HG03135 (cell line): ENCODE results near the gene TAS1R2.

Source experiments
- ATAC-seq: cut with Tn5 transposase; IDR thresholded peaks from one replicate; pipeline ENCODE4 v1.9.1; 2021; ENCODE audit warnings: mild to moderate bottlenecking, moderate library complexity; ENCODE audit not compliant: unreplicated experiment

The TAS1R2 gene

DNA sequence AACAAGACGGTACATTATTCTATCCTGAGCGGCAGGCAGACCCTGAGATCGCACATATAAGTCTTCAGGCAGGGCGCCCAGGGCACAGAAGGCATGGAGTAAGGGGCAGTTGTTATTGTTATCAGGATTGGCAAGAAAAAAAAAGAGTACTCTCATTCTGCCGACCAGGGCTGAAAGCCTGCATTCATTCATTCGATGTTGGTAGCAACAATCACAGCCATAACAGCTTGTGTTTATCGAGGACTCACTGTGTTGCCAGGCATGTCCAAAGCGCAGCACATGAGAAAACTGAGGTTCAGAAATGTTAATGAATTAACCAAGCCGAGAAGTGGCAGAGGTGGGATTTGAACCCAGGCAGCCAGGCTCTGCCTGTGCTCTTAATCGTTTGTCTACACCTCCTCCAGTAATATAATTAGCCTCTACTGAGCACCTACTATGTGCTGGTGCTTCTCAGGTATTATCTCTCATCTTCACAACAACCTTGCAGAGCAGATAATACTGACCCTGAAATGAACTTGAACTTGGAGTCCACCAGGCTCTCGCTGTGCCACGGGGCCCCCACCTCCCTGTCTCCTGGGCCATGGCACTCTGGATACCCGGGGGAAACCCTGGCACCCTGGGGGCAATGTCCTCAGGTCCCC, 56.2 kb downstream of the TAS1R2 start:
- ATAC-seq, result no peak

DNA sequence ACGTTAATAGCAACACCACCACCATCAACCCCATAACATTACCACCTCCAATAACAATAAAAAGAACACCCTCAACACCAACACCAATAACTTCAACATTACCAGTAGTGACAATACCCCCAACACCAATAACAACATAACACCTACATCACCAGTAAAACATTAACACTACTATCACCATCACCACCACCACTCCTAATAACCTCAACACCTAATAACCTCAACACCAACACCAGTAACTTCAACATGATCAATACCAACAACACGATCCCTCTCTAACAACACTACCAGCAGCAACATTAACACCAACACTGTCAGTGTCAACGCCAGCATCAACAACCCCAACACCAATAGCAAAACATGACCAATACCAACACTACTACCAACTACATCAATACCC, 57.2 kb downstream of the TAS1R2 start:
- no peak for ATAC-seq

- no peak for ATAC-seq
Observed at GRCh38 chr1:18800258-18800657, 59.2 kb downstream of the TAS1R2 start.

- ATAC-seq, result no peak
Observed at GRCh38 chr1:18799454-18799853, 60.0 kb downstream of the TAS1R2 start.

DNA sequence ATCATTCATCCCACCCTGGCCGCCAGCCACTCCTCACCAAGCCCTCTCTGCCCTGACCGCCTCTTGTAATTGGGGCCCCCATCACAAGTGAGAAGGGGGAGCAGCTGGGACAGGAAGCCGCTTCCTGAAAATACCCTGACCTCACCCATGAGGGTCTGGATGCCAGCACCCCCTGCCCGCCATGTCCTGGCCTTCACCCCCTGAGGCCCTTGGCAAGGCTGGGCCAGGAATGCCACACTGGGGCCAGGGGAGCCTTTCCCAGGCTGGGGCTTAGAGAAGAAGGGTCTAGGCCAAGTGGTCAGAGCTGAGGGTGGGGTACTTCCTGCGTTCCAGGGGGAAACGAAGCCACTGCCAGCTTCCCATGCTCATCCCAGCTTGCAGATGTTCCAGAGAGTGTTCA, 60.5 kb downstream of the TAS1R2 start:
- no peak for ATAC-seq

DNA sequence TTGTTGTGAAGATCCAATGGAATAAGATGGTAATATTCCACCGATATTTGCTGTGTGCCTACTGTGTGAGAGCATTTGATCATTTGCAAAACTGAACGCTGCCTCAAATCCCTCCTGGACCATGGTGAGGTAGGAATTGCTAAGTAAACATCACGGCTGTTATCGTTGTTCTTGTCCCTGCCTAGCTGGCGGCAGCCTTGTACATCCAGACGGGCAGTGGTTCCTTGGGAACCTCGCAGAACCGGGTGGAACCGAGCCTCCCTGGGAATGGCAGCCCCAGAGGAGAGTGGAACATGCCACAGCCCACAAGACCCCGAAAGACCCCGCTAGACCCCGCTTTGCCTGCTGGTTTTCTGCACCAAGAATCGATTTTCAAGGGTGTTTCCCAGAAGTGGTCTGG, 60.9 kb downstream of the TAS1R2 start:
- ATAC-seq, result no peak

DNA sequence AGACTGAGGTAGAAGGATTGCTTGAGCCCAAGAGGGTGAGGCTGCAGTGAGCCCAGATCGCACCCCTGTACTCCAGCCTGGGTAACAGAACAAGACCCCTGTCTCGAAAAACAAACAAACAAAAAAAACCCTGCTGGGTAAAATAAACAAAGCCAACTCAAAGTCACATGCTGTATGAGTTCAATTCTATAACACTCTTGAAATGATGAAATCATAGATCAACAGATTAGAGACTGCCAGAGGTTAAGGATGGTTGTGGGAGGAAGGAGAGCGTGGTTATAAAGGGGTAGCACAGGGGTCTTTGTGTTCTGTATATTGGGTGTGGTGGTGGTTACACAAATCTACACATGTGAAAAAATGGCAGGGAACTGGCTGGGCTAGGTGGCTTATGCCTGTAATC, 62.5 kb downstream of the TAS1R2 start:
- ATAC-seq, result no peak

DNA sequence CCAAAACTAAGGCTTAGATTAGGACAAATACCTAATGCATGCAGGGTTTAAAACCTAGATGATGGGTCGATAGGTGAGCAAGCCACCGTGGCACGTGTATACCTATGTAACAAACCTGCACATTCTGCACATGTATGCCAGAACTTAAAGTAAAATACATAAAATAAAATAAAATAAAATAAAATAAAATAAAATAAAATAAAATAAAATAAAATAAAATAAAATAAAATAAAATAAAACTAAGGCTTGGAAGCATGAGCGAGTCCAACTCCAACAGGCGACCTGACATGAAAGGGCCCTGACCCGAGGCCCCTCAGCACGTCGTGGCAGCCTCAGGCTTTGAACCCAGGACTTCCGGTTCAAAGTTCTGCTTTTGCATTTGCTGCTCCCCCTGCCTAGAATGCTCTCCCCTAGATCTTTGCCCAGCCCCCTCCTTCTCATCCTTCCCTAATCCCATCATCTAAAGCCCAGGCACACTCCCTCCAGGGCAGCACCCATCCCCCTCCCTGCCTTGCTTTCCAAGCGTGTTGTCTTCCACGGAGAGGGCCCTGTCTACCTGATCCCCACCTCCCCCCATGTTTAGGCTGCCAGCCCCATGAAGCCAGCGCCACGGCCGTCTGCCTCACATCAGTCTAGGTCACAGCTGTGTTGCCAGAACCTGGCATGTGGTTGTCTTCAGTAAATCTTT, 64.3 kb downstream of the TAS1R2 start:
- ATAC-seq, result no peak

DNA sequence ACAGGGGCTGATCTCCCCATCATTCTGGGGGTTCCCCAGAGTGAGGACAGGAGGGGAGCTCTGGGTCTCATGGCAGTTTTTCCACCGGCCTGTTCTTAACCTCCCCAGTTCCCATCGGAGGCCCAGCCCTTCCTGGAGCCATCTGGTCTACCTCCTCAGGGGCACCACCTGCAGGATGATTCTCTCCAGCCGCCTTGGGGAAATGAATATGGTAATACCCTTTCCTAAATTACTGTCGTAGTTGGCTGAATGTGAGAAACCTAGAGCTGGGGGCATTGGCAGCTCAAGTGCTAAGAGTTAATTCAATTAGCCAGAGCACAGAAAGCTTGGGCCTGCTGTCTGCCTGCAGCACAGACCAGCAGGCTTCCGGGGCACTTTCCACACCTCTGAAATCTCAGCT, 64.9 kb downstream of the TAS1R2 start:
- ATAC-seq, result no peak

DNA sequence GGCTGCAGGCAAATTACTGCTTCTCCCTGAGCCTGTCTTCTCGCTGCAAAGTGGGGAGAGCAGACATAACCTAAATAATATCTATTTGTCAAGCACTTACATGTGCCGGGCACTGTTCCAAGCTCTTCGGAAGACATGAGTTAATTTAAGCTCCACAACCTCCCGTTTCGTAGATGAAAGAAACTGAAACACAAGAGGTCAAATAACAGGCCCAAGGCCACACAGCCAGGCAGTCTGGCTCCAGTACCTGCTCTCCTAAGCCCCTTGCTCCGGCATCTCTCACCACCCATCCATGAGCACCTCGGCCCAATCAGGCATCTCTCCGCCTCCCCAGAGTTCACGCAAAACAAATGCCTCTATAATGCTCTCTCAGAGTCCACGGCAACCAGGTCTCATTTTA, 65.4 kb downstream of the TAS1R2 start:
- no peak for ATAC-seq

DNA sequence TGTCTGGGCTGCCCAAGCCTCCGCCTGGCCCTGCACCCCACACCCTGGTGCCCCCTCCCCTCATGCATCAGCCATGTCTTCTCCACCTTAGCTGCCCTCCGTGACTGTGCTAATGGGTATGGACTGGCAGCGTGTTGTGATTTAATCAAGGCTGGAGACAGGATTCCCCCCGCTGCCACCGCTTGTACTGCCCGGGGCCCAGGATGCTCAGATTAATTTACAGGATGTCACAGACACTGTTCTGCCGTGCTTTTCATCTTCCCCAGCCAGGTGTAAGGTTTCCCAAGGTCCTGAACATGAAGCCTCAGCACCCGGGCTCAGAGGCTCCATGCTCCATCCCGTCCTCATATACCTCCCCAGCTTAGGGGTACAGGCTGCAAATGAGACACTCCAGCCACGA, 66.3 kb downstream of the TAS1R2 start:
- no peak for ATAC-seq

DNA sequence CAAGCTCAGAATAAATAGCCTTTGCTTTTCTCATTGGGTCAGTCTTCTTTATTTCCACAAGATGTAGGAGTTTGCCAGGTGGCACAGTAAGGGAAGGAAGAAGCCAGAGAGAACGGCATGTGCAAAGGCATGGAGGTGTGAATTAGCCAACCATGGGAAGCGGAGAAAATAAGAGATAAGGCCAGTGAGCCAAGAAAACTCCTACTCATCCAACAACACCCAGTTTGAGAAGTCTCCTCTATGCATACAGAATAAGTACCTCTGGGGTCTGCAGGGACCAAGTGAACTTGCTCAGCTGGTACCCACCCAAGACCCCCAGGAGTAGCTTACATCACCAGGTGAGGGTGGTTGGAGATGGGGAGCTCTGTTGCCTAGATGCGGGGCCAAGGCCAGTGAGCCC, 66.7 kb downstream of the TAS1R2 start:
- ATAC-seq, result no peak
